Endometrial microvascular endothelial cells (primary cell): Measurements from ENCODE around the gene PTCD1. TPM values are rescaled to one million over a fixed set of nuclear protein-coding genes. Genes with fewer than 3 reads are reported as not detected.
"Not testable (repeated sequence)": the region's sequence is repeated elsewhere in the genome, so short reads cannot be mapped to it uniquely, and the experiment has no call there.

ENCODE experiments used
- in situ Hi-C: cut with HindIII; loops from 2 replicates; pipeline ENCODE4 v1.10.0; 2017; ENCODE audit warnings: low sequenced_read_pairs, low pct_unique_long_range_greater_than_20kb; ENCODE audit errors: inconsistent ontology term
- total RNA-seq: library from RNA; depleted of rRNA; stranded (reverse); fragments of >200 nt; gene quantifications from one replicate; pipeline ENCODE4 v1.2.3, GENCODE V29; 2015; ENCODE audit errors: inconsistent ontology term

The PTCD1 gene
- total RNA-seq, 1 donor from 2014 or later, result 3.0 TPM

DNA sequence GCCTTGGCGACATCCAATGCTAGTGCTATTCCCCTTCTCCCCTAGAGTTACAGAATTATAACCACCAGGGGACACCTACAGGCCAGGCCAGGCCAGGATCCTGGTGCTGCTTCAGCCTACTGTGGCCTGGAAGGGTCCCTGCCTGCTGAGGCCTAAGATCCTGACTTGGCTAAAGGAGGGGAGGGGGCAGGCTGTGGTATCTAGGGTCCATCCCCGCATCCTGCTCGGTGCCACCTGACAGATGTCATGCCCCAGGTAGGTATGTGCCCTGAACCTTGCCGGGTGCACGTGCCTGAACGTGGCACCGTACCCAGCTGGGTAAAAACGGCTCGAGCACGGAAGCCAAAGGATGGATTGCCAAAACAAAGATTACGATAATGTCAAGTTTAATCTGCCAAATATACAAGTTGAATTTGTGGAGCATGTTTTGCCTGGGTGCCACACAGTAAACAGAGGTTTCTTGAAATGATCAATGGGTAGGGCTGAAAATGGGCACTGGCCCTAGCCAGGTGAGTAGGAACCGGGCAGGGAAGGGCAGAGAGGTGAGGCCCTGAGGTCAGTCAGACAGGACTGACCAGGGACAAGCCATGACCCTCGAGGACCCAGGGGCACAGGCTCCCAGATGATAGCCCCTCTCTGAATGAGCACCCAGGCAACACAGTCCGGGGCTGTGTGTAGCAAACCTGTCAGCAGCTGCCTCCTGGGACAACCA is 42.8 kb downstream of the PTCD1 start:
- in situ Hi-C loops, result no loop called here

DNA sequence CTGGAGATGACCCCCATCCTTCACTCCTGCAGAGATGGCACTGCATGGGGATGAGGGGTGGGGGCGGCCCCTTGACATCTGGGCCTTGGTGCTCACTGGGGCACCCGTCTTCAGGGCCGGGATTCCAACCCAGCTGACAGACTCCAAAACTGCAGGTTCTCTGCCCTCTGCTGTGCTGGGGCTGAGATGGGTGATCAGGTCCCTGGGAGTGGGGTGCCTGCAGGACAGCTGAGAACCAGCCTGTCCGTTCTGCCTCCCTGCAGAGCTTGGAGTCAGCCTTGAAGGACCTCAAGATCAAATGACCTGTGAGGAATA is 44.5 kb downstream of the PTCD1 start:
- in situ Hi-C loops, result no loop called here

DNA sequence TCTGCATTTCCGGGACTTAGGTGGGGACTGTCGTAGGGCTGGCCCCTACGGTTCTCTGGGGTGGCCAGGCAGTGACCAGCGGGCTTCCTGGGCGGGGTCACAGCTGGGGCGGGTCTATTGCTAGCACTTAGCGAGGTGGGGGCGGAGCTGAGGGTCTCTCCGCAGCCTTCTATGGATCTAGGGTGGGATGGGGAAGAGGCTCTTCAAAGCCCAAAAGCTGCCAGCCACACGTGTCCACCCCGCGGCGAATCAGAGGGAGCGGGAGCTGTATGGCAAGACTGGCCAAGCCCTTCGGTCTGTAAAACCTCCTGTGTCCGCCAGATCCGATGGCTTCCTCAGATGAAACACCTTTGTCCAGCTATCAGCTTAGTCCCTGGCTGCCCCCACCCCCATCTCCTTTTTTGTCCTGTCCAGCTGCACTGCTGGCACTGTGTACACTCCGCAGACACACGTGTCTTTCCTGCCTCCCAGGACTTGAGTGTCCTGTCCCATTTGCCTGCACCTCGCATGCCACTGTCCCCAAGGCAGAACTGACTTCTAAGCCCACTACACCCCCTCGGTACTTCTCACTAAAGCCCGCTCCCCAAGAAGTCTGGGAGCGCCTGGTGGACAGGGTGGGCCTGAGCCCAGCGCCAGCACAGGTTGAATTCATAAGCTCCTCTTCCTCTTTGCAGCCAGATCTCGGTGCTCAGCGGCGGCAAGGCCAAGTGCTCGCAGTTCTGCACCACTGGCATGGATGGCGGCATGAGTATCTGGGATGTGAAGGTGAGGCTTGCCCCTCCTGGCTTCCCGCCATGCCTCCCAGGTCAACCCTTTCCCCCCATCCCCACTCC is 45.0 kb downstream of the PTCD1 start:
- in situ Hi-C loops, result no loop called here

DNA sequence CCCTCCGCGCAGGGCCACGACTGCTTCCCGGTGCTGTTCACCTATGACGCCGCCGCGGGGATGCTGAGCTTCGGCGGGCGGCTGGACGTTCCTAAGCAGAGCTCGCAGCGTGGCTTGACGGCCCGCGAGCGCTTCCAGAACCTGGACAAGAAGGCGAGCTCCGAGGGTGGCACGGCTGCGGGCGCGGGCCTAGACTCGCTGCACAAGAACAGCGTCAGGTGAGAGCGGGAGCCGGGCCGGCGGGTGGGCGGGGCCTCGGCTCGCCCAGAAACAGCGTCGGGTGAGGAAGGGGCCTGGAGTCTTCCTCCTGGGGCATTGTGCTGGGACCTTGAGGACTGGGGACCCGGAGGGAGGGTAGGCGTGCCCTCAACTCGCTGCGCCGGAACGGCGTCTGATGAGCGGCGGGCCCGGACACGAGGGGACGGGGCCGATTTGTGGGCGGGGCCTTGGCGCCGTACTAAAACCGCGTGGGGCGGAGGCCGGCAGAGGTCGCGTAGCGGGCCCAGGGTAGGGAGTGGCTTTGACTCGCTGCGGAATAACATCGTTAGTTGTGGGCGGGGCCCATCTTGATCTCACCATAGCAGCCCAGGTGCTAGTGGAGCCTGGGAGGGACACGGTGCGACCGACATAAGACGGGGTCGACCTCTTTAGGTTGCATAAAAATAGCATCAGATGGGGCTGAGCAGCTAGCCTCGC is 45.8 kb downstream of the PTCD1 start:
- in situ Hi-C loops, result no loop called here

DNA sequence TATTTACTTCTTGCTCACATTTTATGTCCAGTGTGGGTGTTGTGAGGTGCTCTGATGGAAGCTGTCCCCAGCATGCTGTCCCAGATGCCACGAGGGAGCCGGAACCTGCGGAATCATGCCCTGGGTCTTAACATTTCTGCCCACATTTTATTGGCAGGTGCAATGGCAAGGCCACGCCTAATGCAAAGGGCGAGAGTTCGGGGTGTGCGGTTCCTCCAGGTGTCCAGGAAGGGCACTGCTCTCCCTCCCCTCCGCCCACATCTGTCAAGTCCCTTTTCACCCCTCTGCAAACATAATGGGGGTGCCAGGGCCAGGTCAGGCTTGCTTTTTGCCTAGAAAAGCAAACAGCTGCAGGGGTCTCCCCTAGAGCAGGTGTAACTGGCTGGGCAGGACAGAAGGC is 46.6 kb downstream of the PTCD1 start:
- in situ Hi-C loops, result no loop called here

DNA sequence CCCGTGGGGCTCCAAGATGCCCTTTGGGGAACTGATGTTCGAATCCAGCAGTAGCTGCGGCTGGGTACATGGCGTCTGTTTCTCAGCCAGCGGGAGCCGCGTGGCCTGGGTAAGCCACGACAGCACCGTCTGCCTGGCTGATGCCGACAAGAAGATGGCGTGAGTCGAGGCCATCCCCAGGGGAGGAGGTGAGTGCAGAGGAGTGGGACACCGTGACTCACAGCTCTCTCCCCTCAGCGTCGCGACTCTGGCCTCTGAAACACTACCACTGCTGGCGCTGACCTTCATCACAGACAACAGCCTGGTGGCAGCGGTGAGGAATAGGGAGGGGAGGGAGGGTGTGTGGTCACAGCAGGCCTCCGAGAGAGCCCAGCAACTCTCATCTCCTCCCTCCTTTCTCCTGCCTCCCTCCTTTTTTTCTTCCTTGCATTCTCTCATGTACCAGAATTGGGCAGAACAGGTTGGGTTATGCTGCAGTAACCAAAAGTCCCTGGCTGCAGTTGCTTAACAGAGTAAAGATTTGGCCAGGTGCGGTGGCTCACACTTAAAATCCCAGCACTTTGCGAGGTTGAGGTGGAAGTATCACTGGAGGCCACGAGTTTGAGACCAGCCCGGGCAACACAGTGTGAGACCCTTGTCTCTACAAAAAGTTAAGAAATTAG is 47.5 kb downstream of the PTCD1 start:
- in situ Hi-C loops, result no loop called here

DNA sequence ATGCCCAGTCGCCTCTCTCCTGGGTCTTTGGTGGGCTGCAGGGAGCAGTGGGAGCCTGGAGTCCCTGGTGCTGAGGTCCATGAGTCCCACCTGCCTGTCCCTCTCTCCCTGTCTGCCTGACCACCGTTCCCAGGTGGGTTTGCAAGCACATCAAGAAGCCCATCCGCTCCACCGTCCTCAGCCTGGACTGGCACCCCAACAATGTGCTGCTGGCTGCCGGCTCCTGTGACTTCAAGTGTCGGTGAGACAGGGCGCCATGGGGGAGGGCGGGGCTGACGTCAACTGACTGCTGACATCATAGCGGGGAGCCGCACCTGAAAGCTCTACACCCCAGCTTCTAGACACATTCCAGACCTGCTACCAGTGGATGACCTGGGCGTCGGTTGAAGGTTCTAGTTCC is 48.8 kb downstream of the PTCD1 start:
- in situ Hi-C loops, result no loop called here

DNA sequence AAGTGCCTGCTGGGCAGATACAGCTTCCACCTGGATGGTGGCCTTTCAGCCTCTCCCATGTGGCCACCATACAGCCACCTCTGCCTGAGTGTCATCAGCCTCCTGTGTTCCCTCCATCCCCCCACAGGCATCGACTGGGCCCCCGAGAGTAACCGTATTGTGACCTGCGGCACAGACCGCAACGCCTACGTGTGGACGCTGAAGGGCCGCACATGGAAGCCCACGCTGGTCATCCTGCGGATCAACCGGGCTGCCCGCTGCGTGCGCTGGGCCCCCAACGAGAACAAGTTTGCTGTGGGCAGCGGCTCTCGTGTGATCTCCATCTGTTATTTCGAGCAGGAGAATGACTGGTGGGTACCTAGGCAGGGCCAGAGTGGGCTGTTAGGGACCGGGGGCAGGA is 50.7 kb downstream of the PTCD1 start:
- in situ Hi-C loops, result no loop called here

DNA sequence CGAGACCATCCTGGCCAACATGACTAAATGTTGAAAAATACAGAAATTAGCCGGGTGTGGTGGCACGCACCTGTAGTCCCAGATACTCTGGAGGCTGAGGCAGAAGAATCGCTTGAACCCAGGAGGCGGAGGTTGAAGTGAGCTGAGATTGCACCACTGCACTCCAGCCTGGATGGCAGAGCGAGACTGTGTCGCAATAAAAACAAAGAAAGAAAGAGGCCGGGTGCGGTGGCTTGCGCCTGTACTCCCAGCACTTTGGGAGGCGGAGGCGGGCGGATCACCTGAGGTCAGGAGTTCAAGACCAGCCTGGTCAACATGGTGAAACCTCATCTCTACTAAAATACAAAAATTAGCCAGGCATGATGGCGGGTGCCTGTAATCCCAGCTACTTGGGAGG is 51.4 kb downstream of the PTCD1 start:
- in situ Hi-C loops, result not testable (repeated sequence)

DNA sequence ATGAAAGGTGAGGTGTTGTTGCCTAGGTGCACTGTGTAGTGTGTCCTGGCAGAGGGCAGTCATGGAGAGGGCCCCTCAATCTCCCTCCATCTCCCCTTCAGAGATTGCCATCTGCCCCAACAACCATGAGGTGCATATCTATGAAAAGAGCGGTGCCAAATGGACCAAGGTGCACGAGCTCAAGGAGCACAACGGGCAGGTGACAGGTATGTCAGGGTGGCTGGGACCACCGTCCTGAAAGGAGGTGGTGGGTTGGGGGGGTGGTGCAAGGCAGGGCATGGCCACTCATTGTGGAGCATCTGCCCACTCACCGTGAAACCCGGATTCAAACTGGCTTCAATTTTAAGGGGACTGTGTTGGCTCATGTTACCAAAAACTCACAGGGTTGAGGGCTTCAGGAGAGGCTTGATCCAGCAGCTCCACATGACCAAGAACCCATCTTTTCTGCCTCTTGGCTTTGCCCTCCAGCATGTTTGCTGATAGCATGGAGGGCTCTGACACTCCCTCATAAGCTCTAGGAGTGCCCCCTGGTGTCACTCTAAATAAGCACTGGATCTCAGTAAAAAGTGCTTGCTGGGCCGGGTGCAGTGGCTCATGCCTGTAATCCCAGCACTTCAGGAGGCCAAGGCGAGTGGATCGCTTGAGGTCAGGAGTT is 51.9 kb downstream of the PTCD1 start:
- in situ Hi-C loops, result no loop called here

DNA sequence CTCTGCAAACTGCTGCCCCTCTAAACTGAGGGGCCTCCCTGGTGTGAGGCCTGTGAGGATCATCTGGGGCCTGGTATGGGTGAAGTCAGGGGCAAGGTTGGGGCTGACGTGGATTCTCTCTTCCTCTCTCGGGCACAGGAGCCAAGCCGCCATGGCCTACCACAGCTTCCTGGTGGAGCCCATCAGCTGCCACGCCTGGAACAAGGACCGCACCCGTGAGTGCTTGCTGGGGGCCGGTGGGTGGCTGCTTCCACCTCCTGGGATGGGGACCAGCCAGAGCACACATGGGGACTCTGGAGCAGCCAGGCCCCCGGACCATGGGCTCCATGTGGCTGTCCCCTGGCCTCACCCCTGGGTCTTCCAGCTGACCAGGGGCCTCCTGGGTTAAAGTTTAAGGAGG is 53.0 kb downstream of the PTCD1 start:
- in situ Hi-C loops, result no loop called here

DNA sequence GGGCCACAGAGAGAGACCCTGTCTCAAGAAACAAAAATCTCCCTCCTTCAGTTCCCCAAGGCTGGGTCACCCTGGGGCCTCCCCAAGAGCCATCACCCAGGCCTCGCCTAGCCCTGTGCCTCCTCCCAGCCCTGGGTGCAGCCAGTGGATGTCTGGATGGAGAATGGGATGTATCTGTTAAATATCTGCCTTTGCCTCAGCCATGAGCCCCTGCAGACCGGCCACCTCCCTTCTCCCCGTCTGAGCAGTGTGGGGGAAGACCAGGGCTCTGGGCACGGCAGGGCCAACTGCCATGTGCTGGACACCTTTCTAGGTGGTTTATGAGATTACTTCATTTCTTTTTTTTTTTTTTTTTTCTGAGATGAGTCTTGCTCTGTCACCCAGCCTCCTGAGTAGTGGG is 54.1 kb downstream of the PTCD1 start:
- in situ Hi-C loops, result no loop called here

DNA sequence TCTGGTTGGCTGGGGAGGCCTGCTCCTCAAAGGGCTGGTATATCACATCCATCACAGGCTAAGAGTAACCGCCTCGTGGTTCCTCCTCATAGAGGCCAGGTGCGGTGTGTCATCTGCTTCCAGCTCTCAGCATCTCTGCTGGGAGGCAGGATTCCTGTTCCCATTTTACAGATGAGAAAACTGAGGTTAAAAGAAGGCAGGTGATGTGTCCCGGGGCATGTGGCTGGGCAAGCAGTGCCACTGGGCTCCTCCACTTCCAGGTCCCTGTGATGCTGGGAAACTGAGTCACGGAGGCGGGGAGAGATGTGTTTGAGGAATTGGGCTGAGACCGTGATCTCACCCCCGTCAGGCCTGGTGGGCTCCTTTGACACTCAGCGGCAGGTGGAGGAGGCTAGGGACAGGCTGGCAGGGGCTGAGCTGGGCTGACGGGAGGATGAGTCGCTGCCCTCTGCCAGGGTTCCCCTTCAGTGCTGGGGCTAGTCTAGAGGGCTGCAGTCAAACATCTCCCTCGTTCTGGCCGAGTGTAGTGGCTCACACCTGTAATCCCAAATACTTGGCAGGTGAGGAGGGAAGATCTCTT is 54.7 kb downstream of the PTCD1 start:
- in situ Hi-C loops, result no loop called here

DNA sequence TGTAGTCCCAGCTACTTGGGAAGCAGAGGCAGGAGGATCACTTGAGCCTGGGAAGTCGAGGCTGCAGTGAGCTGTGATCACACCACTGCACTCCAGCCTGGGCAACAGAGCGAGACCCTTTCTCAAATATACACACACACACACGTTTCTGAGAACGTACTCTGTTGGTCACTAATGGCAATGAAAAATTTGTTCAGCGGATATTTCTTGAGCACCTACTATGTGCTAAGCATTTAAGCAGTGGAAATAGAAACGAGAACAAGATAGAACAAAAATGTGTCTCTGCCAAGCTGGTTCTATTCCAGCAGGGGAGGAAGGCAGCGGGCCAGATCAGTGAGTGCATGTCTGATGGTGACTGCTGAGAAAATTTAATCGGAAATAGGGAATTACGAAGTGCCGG is 55.4 kb downstream of the PTCD1 start:
- in situ Hi-C loops, result no loop called here

DNA sequence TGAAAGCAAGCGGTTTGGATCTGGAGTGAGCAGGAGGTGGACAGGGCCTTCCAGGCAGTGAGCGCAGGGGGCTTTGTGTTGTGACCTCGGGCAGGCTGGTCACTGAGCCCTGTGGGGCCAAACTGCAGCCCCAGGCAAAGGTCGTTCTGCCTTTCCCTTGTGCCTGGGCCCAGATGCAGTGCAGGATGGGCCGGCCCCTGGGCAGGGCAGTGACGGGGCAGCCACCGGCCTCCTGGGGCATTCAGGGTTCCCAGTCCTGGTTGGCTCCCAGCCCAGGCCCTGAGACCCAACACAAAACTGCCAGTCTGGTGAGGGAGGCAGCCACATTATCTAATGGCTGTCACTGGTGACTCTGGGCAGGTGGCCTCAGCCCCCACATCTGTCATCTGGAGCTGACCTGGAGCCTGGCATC is 56.9 kb downstream of the PTCD1 start:
- in situ Hi-C loops, result no loop called here

DNA sequence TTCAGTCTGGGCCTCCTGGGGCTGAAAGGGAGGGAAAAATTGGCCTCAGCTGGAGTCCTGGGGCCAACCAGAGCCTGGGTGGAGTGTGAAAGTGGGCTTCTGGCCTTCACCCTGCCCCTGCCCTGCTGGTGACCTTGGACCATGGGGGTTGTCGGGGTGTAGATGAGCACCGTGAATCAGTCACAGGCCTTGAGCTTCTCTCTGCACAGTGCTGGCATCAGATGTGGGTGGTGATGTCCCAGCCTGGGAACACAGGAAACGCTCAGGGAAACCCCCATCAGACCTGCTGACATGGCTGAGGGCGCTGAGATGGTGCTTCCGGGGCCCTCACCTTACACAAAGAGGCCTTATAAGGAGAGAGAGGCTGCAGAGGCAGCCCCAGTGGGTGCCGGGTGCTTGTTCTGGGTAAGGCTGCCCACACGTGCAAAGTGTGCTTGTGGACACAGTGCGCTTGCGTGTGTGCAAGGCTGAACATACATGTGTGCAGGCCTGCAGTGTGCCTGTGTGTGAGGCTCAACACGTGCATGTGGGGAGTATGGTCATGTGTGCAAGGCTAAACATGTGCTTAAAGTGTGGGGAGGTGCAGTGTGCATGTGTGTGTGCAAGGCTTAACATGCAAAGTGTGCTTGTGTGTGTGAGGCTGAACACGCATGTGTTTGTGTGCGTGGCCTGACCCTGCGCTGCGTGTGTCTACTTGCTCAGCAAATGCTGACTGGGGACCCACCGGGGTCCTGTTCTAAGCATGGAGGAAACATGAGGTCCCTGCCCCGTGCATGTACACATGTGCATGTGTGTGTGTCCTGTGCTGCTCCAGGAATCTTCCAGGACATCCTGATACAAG is 57.6 kb downstream of the PTCD1 start:
- in situ Hi-C loops, result no loop called here

DNA sequence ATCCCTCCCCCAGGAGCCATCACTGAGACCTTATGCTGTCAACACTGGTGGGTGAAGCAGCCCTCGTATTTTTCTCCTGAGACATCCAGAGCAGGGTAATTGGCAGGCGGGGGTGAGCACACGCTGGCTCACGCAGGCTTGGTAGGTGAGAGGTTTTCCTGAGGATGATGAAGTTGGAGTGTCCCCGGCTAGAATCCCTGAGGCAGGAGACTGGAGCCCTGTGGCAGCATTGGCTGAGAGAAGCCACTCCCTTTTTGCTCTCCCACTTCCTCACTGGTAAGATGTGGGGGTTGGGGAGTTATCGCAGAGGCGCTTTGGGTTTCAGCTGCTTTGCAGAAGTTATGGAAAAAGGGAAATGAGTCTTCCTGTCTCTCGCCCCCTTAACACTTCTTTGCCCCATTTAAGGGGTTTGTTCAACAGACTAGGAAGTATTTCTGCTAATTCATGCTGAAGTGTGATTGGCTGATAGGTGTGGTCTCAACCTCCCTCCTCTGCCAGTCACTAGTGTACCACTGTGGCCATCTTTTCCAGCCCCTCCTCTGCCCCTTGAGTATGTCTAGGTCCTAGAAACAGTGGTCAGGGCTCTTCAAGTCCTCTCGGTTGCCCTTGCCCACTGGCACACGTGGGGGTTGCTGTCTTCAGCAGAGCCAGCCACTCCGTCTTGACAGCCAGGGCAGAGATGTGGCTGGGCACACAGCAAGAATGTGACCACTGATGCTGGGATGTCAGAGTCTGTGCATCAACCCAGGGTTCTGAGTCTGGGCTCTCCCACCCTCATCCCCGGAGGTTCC is 58.4 kb downstream of the PTCD1 start:
- in situ Hi-C loops, result no loop called here
